OCI-LY7 (cell line): Measurements from ENCODE around the gene PHF10.

Source experiments
- CTCF ChIP-seq: fragments of 200-600 bp; sonication (generic); conservative IDR thresholded peaks from 2 replicates; pipeline ENCODE4 v1.5.1; 2014; ENCODE audit warnings: mild to moderate bottlenecking, antibody characterized with exemption, low read length, moderate library complexity, mixed read lengths
- EZH2phosphoT487 ChIP-seq: fragments of 200-600 bp; sonication (generic); IDR thresholded peaks from 2 replicates; pipeline ENCODE4 v1.6.1; 2018; ENCODE audit warnings: low read depth, borderline replicate concordance, mild to moderate bottlenecking, mixed run types, antibody characterized with exemption, low read length, moderate library complexity, mixed read lengths

- TF ChIP-seq CTCF, result no peak
- TF ChIP-seq EZH2phosphoT487, result no peak
These were observed 67.6 kb downstream of the PHF10 start for GRCh38 chr6:169656546-169657283.
